Muscle of back (tissue), 11 donors: ENCODE measurements around the gene CDCA5. TPM values are rescaled to one million over a fixed set of nuclear protein-coding genes. Genes with fewer than 3 reads are reported as not detected.

Experiments
- DNase-seq, 3 donors: peaks; one replicate each; pipeline versions ENCODE4 v3.0.0 to v3.0.0-alpha.2; 2013
- polyA plus RNA-seq, 10 donors: library from polyadenylated mRNA; unstranded; fragments of 120-200 nt; gene quantifications; one replicate each; pipeline ENCODE4 v1.2.1, GENCODE V29; 2013; ENCODE audit not compliant: insufficient read length in 10 of 10

The CDCA5 gene
- polyA plus RNA-seq, 10 donors = 8.2 to 19.0 (median 10.9) TPM

DNA sequence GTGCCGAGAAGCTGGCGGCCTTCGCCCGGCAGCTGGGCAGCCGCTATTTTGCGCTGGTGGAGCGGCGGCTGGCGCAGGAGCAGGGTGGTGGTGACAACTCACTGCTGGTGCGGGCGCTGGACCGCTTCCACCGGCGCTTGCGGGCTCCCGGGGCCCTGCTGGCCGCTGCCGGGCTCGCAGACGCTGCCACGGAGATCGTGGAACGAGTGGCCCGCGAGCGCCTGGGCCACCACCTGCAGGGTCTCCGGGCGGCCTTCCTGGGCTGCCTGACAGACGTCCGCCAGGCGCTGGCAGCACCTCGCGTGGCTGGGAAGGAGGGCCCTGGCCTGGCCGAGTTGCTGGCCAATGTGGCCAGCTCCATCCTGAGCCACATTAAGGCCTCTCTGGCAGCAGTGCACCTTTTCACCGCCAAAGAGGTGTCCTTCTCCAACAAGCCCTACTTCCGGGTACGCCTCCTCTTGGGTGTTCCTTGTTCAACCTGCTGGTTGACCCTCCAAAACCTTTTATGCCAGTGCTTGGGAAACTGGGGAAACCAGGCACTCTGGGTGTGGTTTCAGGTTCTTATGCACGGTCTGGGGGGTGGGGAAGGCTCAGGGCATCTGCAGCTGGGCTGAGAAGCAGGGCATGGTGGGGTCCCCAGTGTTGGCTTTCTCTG lies 24.8 kb upstream of the CDCA5 start:
- no peak for DNase-seq

GRCh38 chr11:65107751-65108468 lies 24.1 kb upstream of the CDCA5 start:
- DNase-seq = no peak

GRCh38 chr11:65107078-65107477 lies 23.2 kb upstream of the CDCA5 start:
- no peak for DNase-seq

DNA sequence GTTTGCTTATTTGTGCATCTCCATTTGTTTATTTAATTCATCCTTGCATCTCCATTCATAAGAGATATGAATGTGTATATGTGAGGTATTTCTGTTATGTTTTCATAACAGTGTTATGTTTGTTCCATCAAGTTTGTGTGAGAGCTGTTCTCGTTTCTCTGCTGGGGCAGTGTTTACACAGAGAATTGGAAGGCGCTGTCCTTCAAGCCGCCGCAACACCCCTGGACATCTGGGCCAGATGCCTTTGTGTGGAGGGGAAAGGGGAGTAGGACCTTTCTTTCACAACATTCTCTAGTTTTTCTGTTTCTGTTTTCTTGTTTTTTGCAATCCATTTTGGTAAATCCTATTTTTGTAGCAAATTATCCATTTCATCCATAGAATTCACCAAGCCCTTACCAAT lies 20.8 kb upstream of the CDCA5 start:
- DNase-seq = no peak

- no peak for DNase-seq
These were observed 19.6 kb upstream of the CDCA5 start for GRCh38 chr11:65103476-65103875.

DNA sequence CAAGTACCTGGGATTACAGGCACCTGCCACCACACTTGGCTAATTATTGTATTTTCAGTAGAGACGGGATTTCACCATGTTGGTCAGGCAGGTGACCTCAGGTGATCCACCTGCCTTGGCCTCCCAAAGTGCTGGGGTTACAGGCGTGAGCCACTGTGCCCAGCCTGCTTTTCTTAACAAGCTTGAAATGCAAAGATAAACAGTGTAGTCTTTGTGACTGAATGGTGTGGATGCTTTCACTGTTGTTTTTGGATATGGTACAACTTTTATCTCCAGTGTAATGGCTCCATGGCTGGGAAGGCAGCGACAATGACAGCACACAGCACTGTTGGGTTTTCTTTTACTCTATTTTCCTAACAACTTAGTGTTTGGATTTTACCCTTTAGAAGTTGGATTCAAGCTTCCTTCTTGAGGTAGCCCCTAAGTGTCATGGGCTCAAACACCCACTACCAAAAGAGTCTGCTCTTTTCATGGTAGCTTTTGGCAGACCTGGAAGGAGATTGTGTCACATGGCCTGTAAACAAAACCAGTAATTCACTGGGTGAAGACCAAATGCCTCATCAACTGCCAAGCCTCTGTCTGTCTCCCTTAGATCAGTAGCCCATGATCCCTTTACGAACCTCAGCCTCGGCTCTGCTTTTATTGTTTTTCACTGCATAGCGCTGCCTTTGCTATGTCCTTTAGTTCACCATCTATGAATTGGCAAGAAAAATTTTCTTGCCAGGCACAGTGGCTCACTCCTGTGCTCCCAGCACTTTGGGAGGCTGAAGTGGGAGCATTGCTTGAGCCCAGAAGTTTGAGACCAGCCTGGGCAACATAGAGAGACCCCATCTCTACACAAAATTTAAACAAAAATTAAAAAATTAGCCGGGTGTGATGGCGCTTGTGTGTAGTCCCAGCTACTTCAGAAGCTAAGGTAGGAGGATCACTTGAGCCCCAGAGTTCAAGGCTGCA lies 18.6 kb upstream of the CDCA5 start:
- no peak for DNase-seq

DNA sequence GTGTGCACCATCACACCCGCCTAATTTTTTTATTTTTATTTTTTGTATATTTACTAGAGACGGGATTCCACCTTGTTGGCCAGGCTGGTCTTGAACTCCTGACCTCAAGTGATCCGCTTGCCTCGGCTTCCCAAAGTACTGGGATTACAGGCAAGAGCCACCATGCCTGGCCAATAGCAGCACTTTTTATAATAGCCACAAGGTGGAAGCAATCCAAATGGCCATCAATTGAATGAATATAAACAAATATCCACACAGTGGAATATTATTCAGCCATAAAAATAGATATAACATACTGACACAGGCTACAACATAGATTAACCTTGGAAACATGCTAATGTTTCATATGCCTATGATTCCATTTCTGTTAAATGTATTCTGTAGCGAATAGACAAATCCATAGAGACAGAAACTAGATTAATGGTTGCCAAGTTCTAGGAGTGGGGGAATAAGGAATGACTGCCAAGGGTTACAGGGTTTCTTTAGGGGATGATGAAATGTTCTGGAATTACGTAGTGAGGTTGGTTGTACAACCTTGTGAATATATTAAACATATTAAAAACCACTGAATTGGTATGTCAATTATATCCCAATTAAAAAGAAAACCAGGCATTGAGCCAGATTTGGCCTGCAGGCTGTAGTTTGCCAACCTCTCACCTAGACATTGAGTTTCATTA lies 17.0 kb upstream of the CDCA5 start:
- DNase-seq = no peak

DNA sequence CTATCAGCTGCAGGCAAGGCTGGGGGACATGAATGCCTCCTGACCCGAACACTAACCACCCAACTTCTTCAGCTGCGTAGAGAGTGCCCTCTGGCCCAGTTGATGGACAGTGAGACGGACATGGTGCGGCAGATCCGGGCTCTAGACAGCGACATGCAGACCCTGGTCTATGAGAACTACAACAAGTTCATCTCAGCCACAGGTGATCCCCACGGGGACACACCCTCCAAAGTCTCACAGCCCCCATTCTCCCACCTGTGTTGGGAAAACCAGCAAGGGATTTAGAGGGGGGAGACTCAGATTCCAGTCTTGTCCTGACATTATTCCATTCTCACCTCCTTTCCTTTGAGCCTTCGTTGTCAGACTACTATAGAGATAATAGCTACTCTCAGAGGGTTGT lies 13.1 kb upstream of the CDCA5 start:
- no peak for DNase-seq

GRCh38 chr11:65095974-65096806 lies 12.3 kb upstream of the CDCA5 start, which contains the start of gene VPS51:
Gene VPS51, plus strand, starts transcription at chr11:65096214. Its CDS starts 37 bp downstream, at chr11:65096251.
- DNase-seq = peak; percentile 91 to 94 (median 92)

DNA sequence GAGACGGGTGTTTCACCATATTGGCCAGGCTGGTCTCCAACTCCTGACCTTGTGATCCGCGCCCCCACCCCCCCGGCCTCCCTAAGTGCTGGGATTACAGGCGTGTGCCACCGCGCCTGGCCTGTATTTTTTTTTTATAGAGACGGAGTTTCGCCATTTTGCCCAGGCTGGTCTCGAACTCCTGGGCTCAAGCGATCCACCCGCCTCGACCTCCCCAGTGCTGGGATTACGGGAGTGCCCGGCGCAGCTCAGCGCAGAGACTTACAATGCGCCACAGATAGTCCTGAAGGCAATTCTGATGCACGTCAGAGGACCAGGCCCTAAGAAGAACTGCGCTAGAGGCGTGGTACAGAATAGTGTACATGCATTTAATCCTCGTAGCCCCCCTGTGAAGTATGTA lies 11.6 kb upstream of the CDCA5 start:
- no peak for DNase-seq

DNA sequence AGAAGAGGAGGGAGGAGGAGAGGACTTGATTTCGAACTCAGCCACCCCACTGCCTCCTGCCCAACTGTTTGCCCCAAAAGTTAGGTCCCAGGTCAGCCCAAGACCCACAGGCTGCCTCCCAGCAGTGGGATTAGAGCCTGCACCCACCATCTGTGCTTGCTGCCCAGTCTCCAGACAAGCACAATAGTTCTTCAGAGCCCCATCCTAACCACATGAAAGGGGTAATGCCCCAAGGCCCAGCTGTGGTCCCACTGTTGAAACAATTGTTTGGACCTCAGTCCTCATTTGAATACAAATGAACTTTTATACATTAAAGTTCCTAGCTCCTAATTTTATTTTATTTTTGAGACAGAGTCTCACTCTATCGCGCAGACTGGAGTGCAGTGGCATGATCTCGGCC lies 6.8 kb upstream of the CDCA5 start:
- DNase-seq = no peak

GRCh38 chr11:65089621-65090020 lies 5.8 kb upstream of the CDCA5 start:
- DNase-seq = no peak

- DNase-seq = no peak
These were observed 4.0 kb upstream of the CDCA5 start for GRCh38 chr11:65087827-65088226.

GRCh38 chr11:65087216-65087615 lies 3.4 kb upstream of the CDCA5 start:
- DNase-seq = no peak

DNA sequence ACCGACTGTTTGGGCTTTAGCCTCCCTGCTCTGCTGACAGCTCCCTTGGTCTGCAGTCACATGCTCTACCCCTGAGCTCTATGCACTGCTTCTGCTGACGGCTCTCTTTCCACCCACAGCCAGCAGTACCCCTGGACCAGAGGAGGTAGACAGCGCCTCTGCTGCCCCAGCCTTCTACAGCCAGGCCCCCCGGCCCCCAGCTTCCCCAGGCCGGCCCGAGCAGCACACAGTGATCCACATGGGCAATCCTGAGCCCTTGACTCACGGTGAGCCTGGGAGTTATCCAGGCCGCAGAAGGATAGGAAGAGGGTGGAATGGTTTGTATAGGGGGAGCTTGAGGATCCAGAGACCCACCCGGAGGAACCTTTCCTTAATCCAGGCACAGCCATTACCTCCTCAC lies 3.0 kb upstream of the CDCA5 start:
- DNase-seq = no peak

- no peak for DNase-seq
These were observed 1.6 kb upstream of the CDCA5 start for GRCh38 chr11:65085446-65085845.

- DNase-seq = no peak
These were observed 947 bp upstream of the CDCA5 start for GRCh38 chr11:65084598-65085375.

- no peak for DNase-seq
These were observed 556 bp downstream of the CDCA5 start for GRCh38 chr11:65083134-65083833.

- no peak for DNase-seq
These were observed 5.0 kb downstream of the CDCA5 start for GRCh38 chr11:65078786-65079342.
